HepG2 (cell line): Measurements from ENCODE around the gene HBQ1. TPM values are rescaled to one million over a fixed set of nuclear protein-coding genes. Genes with fewer than 3 reads are reported as not detected.

Experiments
- AHDC1 ChIP-seq: sonication (generic); formaldehyde crosslinking; IDR thresholded peaks from 2 replicates; pipeline ENCODE4 v1.5.1; 2020; ENCODE audit warnings: mild to moderate bottlenecking, missing genetic modification reagents, borderline replicate concordance
- ARNT2 ChIP-seq: sonication (generic); formaldehyde crosslinking; IDR thresholded peaks from 2 replicates; pipeline ENCODE4 v1.8.0; 2022; ENCODE audit warnings: mild to moderate bottlenecking, low read depth, missing genetic modification reagents, moderate library complexity
- EP300 ChIP-seq, 3 experiments: sonication (generic) in 1 of 3; formaldehyde crosslinking in 1 of 3; IDR thresholded peaks; 2 replicates each; pipeline versions ENCODE4 v1.5.1 to v1.6.1; 2011 to 2020; ENCODE audit warnings: low read depth in 2 of 3, low read length in 2 of 3, borderline replicate concordance in 1 of 3, improper control_type of control experiment in 1 of 3, mild to moderate bottlenecking in 1 of 3, missing genetic modification reagents in 1 of 3, moderate library complexity in 1 of 3
- HNRNPLL ChIP-seq: fragments of 200-400 bp; formaldehyde crosslinking; IDR thresholded peaks from 2 replicates; pipeline ENCODE4 v1.6.1; 2017; ENCODE audit warnings: mild to moderate bottlenecking, low read depth, low read length; ENCODE audit not compliant: poor library complexity, severe bottlenecking
- KDM2A ChIP-seq: sonication (generic); formaldehyde crosslinking; IDR thresholded peaks from 2 replicates; pipeline ENCODE4 v1.4.0; 2020; ENCODE audit warnings: low read depth, missing genetic modification reagents, borderline replicate concordance
- MED8 ChIP-seq: sonication (generic); formaldehyde crosslinking; IDR thresholded peaks from 2 replicates; pipeline ENCODE4 v1.8.1; 2023; ENCODE audit warnings: mild to moderate bottlenecking, missing genetic modification reagents; ENCODE audit not compliant: insufficient replicate concordance
- MLX ChIP-seq: IDR thresholded peaks from 2 replicates; pipeline ENCODE4 v1.6.1; 2016
- NFE2L2 ChIP-seq: fragments of 150-350 bp; IDR thresholded peaks from 2 replicates; pipeline ENCODE4 v1.6.1; 2014; ENCODE audit warnings: low read length
- NR2F6 ChIP-seq, 2 experiments: IDR thresholded peaks; 2 replicates each; pipeline ENCODE4 v1.6.1; 2016; ENCODE audit warnings: antibody characterized with exemption in 1 of 2, mild to moderate bottlenecking in 1 of 2
- RORA ChIP-seq: sonication (generic); formaldehyde crosslinking; IDR thresholded peaks from 2 replicates; pipeline ENCODE4 v1.5.0; 2020; ENCODE audit warnings: mild to moderate bottlenecking, missing genetic modification reagents, moderate library complexity
- SALL2 ChIP-seq: sonication (generic); formaldehyde crosslinking; IDR thresholded peaks from 2 replicates; pipeline ENCODE4 v1.8.1; 2023; ENCODE audit warnings: mild to moderate bottlenecking, missing genetic modification reagents, inconsistent platforms
- SIN3B ChIP-seq: fragments of 150-350 bp; IDR thresholded peaks from 2 replicates; pipeline ENCODE4 v1.6.1; 2014; ENCODE audit warnings: low read length
- ZEB1 ChIP-seq: IDR thresholded peaks from 2 replicates; pipeline ENCODE4 v1.6.1; 2012; ENCODE audit warnings: mild to moderate bottlenecking, low read depth, inconsistent platforms; ENCODE audit not compliant: insufficient replicate concordance
- ZIK1 ChIP-seq: sonication (generic); formaldehyde crosslinking; IDR thresholded peaks from 2 replicates; pipeline ENCODE4 v1.5.0; 2020; ENCODE audit warnings: mild to moderate bottlenecking, low read depth, missing genetic modification reagents, borderline replicate concordance
- ZNF446 ChIP-seq: sonication (generic); formaldehyde crosslinking; IDR thresholded peaks from 2 replicates; pipeline ENCODE4 v1.5.0; 2020; ENCODE audit warnings: mild to moderate bottlenecking, missing genetic modification reagents
- ZNF547 ChIP-seq: sonication (generic); formaldehyde crosslinking; IDR thresholded peaks from 2 replicates; pipeline ENCODE4 v1.5.1; 2020; ENCODE audit warnings: mild to moderate bottlenecking, missing genetic modification reagents
- ZNF816 ChIP-seq: sonication (generic); formaldehyde crosslinking; IDR thresholded peaks from 2 replicates; pipeline ENCODE4 v1.8.0; 2022; ENCODE audit warnings: missing genetic modification reagents, mild to moderate bottlenecking, borderline replicate concordance
- ZSCAN31 ChIP-seq: sonication (generic); formaldehyde crosslinking; IDR thresholded peaks from 2 replicates; pipeline ENCODE4 v1.5.0; 2020; ENCODE audit warnings: low read depth, mild to moderate bottlenecking, missing genetic modification reagents
- polyA plus RNA-seq, 8 experiments: library from polyadenylated mRNA; depleted of rRNA in 3 of 8; stranded (reverse) in 7 of 8; unstranded in 1 of 8; fragments of >200 nt; fragmentation: Illumina TruSeq in 4 of 8; extraction: Trizol in 4 of 8; gene quantifications; 2 replicates each; pipeline versions ENCODE4 v1.2.1 to v1.2.3, GENCODE V29; 2011 to 2016; ENCODE audit warnings: low read depth in 4 of 8, missing spikeins in 1 of 8, mixed read lengths in 1 of 8; ENCODE audit not compliant: insufficient read depth in 1 of 8
- total RNA-seq, 5 experiments: library from RNA; depleted of rRNA; stranded (reverse); fragments of >200 nt; fragmentation: Illumina TruSeq; extraction: Trizol; gene quantifications; 2 replicates each; pipeline ENCODE4 v1.2.3, GENCODE V29; 2016; ENCODE audit warnings: low read depth in 1 of 5
- TF ChIP-seq, protein P1 (sequence below): IDR thresholded peaks from 2 replicates; pipeline ENCODE4 v1.6.1; 2018; ENCODE audit warnings: missing genetic modification reagents, mild to moderate bottlenecking, missing compliant biosample characterization
- TF ChIP-seq, protein P2 (sequence below): sonication (generic); formaldehyde crosslinking; IDR thresholded peaks from 2 replicates; pipeline ENCODE4 v1.8.1; 2023; ENCODE audit warnings: missing genetic modification reagents, mild to moderate bottlenecking, borderline replicate concordance

HBQ1 gene
- total and polyA plus RNA-seq, 2 of the 13 experiments (the other 11 are each of a cell fraction or from before 2014, with no cell fraction given) = 4.9 to 7.4 TPM

DNA sequence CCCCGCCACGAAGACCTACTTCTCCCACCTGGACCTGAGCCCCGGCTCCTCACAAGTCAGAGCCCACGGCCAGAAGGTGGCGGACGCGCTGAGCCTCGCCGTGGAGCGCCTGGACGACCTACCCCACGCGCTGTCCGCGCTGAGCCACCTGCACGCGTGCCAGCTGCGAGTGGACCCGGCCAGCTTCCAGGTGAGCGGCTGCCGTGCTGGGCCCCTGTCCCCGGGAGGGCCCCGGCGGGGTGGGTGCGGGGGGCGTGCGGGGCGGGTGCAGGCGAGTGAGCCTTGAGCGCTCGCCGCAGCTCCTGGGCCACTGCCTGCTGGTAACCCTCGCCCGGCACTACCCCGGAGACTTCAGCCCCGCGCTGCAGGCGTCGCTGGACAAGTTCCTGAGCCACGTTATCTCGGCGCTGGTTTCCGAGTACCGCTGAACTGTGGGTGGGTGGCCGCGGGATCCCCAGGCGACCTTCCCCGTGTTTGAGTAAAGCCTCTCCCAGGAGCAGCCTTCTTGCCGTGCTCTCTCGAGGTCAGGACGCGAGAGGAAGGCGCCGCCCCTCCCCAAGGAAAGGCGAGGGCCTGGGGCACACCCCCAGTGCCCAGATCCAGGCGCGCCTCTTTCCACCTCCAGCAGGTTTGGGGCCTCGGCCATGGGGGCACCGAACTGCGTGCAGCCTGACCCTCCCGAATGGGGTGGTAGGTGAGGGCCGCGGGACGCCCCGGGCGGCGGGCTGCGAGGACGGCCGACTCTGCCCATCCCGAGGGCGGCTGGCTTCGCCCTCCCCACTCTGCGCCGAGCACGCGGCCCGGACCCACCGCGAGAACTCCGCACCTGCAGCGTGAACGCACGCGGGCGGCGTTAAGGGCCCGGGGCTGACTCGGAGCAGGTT, 664 bp downstream of the HBQ1 start (continued):
- TF ChIP-seq, protein P1, sequence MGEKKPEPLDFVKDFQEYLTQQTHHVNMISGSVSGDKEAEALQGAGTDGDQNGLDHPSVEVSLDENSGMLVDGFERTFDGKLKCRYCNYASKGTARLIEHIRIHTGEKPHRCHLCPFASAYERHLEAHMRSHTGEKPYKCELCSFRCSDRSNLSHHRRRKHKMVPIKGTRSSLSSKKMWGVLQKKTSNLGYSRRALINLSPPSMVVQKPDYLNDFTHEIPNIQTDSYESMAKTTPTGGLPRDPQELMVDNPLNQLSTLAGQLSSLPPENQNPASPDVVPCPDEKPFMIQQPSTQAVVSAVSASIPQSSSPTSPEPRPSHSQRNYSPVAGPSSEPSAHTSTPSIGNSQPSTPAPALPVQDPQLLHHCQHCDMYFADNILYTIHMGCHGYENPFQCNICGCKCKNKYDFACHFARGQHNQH = peak; percentile 91
- TF ChIP-seq NFE2L2 (no peak), ARNT2 (CRISPR knock-in tag) (peak; percentile 100), ZNF816 (peak; percentile 52; the same call in 1 of the 2 replicates), MED8 (CRISPR knock-in tag) (peak; percentile 35), HNRNPLL (peak; percentile 97), ZNF446 (CRISPR knock-in tag) (peak; percentile 97), EP300 (IDR thresholded peaks at IDR 0.05; ENCODE audit: low read depth in 2 of 2, low read length in 2 of 2) (no peak), EP300 (CRISPR knock-in tag; IDR thresholded peaks at IDR 0.05; ENCODE audit: borderline replicate concordance) (no peak; the same call in 1 of the 2 replicates), ZSCAN31 (CRISPR knock-in tag) (peak; percentile 99), ZNF547 (CRISPR knock-in tag) (peak; percentile 100), SALL2 (peak; percentile 96), KDM2A (CRISPR knock-in tag) (peak; percentile 100), RORA (CRISPR knock-in tag) (no peak), MLX (CRISPR knock-in tag) (peak; percentile 81), NR2F6 (IDR thresholded peaks at IDR 0.05) (no peak), NR2F6 (CRISPR knock-in tag; IDR thresholded peaks at IDR 0.05) (peak; percentile 51; the same call in 1 of the 2 replicates), ZEB1 (no peak), SIN3B (no peak), ZIK1 (CRISPR knock-in tag) (peak; percentile 99), AHDC1 (CRISPR knock-in tag) (peak; percentile 39; the same call in 1 of the 2 replicates)
- TF ChIP-seq, protein P2, sequence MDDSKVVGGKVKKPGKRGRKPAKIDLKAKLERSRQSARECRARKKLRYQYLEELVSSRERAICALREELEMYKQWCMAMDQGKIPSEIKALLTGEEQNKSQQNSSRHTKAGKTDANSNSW (CRISPR knock-in tag) = peak; percentile 97; the same call in 1 of the 2 replicates
